ENCODE results near the gene SOWAHB.

Gene SOWAHB, protein sequence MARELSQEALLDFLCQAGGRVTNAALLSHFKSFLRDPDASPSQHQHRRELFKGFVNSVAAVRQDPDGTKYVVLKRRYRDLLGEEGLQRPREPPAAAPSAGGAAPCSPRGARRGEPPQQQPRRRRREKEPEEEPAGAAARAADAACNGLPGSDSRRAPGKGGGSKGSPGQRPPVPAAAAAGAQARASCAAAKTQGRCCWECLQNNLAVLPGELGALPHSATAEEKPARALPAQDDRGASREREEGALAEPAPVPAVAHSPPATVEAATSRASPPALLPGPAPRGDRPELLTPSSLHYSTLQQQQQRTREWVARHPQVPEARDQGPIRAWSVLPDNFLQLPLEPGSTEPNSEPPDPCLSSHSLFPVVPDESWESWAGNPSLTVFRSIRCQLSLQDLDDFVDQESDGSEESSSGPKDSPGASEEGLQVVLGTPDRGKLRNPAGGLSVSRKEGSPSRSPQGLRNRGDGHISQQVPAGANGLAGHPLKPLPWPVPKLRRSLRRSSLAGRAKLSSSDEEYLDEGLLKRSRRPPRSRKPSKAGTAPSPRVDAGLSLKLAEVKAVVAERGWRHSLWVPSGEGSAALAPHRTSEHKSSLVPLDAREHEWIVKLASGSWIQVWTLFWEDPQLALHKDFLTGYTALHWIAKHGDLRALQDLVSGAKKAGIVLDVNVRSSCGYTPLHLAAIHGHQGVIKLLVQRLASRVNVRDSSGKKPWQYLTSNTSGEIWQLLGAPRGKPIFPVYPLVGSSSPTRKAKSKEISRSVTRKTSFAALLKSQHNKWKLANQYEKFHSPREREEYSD

DNA sequence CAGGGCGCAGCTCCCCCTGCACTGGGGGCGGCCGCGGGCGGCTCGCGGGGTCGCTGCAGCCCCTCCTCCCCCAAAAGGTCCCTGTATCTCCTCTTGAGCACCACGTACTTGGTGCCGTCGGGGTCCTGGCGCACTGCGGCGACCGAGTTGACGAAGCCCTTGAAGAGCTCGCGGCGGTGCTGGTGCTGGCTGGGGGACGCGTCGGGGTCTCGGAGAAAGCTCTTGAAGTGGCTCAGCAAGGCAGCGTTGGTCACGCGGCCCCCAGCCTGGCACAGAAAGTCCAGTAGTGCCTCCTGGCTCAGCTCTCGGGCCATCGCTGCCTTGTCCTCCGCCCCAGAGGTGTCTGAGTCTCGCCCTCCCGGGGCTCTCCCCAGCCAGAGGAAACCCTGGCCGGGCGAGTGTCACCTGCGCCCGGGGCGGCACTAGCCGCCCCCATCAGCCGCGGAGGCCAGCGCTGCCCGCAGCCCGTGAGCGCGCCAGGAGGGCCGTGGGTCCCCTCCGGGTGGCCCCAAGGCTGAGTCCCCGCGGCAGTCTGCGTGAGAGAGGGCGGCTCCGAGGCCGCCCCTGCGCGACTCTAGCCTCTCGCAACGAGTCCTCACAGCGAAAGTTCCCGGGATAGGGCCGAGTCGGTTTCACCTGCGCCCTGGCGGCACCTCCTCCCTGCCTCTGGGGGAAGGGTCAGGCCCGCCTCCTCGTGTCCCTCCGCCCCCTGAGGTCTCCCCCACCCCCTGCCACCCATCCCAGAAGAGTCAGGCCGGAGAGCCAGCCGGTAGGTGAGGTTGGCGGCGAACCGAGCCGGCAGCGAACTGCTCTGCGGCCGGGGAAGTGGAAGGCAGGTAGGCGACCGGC lies at the start of gene SOWAHB:
SOWAHB (minus strand) TSS at position 609 of the 849 bp plus-strand sequence; CDS start at position 314, 295 bp downstream.
- peak; percentile 44 to 54 for DNase-seq

DNA sequence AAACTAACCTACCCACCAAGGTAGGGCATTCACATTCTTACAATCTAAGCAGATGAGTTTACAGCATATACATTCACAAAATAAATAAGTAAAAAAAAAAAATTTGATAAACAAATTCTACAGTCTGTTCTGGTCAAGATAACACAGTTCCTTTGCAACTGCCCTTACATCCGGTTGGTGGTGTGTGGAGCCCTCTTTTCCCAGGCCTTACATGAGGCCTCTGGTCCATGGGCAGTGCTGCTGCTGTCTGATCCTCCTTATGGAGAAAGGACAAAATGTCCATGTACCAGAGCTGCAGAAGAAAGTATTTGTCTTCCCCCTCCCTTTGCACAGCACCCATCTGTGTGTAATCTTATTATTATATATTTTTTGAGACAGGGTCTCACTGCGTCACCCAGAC lies 49.4 kb upstream of the SOWAHB start:
- no peak for DNase-seq

DNA sequence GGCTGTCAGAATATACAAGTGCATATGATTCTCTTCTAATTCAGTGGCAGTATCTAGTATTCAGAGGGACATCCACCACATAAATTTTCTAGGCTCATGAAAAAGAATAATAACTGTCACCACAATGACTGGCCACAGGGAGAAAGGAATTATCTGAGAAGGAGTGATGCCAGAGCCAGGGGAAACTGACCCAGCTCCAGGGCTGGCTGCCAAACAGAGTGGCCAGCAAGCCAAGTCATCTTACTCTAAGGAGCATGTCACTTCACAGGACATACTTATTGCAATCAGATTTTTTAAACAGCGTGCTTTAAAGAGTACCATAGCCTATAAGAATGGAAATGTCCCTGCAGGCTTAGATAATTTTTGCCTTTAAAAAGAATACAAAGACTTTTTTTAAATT lies 45.8 kb upstream of the SOWAHB start:
- DNase-seq = no peak

DNA sequence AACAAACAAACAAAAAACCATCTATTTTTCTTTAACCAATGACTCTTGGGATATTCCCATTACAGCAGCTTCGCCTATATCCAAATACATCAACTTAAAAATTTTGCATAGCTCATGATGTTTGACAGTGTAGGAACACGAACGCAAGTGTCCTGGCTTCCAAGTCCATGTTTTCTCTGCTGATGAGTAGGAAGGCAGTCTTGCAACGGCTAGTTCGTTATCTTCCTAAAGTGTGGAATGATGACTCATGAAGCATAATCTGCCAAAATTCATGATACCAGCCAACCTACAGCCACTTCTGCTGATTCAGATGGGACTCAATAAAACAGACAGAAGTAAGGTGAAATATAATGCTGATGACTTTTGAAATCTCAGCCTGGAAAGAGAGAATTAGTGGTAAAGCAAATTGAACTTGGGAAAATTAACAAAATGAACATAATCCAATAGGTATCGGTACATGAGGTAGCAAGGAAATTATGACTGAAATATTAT lies 45.2 kb upstream of the SOWAHB start:
- DNase-seq = no peak

DNA sequence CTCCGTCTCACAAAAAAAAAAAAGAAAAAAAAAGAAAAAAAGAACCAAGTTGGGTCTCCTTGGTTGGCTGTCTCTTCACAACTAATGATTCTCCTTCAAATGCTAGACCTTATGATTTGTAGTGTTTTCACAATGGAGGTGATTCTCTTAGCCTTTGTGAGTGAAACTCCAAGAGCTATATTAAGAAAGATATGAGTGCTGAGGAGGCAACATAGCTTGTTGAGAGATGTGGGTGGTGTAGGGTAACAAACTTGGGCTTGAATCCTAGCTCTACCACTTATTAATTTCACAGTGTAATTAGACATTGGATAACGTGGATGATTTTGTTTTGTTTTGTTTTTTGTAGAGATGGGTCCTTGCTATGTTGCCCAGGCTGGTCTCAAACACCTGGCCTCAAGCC lies 41.2 kb upstream of the SOWAHB start:
- DNase-seq = no peak

DNA sequence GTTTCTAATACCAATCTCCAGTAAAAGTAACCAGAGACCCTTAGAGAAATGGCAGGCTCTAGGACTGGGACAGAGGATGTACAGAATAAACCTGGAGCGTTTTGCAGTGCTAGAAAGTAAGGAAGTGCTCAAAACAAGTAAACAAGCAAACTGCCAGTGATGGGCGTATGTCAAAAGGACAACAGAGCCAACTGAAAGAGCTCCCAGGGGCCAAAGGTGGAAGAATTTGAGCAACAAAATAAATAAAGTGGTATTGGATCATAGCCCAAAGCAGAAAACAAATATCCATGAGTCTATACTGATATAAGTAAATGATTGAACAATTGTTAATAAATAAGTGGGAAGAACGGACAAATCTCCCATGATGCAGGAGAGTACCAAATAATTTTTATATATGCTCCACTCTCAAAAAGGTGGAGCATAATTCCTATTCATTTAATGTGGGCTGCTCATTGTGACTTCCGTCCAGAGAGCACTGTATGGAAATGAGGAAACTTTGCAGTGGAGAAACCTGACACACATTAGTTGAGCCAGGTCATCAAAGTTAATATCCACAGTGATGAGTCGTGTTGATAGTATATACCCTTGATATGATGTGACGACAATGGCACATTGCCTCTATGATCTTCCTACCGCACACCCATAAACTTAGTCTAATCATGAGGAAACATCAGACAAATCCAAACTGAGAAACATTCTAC lies 33.8 kb upstream of the SOWAHB start:
- DNase-seq = no peak

DNA sequence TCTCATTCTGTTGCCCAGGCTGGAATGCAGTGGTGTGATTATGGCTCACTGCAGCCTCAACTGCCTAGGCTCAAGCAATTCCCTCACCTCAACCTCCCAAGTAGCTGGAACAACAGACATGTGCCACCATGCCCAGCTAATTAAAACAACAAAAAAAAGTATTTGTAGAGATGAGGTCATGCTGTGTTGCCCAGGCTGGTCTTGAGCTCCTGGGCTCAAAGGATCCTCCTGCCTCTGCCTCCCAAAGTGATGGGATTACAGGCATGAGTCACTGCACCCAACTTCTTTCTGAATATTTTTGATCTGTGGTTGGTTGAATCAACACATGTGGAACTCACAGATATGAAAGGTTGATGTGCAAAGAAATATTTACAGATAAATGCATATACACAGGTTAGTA lies 33.1 kb upstream of the SOWAHB start:
- DNase-seq = no peak

DNA sequence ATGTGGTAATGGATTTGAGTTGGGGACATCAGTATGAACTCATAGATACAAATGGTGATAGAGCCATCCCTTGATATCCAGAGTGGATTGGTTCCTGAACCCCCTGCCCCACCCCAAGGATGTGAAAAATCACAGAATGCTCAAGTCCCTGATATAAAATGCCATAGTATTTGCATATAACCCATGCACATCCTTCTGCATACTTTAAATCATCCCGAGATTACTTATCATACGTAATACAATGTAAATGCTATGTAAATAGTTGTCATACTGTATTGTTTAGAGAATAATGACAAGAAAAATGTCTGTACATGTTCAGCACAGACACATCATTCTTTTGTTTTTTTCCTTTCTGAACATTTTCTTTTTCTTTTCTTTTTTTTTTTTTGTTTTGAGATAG lies 32.7 kb upstream of the SOWAHB start:
- DNase-seq = no peak

DNA sequence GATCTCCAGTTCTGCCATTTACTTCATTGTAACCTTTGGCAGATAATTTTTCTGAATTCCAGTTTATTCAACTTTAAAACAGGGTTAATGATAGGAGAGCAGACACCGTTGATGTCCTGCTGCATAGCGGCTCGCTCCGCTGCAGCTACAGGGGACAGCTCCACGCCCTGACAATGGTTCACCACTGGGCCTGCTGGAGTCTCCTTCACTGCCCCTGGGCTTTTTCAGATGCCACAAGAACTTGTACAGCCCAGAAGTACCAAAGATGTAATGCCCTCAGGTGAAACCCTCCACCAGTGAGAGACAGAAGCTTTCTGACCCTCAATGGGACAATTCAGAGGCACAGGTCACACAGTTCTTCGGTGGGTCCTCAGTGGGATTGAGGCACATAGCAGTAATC lies 28.9 kb upstream of the SOWAHB start:
- DNase-seq = no peak

DNA sequence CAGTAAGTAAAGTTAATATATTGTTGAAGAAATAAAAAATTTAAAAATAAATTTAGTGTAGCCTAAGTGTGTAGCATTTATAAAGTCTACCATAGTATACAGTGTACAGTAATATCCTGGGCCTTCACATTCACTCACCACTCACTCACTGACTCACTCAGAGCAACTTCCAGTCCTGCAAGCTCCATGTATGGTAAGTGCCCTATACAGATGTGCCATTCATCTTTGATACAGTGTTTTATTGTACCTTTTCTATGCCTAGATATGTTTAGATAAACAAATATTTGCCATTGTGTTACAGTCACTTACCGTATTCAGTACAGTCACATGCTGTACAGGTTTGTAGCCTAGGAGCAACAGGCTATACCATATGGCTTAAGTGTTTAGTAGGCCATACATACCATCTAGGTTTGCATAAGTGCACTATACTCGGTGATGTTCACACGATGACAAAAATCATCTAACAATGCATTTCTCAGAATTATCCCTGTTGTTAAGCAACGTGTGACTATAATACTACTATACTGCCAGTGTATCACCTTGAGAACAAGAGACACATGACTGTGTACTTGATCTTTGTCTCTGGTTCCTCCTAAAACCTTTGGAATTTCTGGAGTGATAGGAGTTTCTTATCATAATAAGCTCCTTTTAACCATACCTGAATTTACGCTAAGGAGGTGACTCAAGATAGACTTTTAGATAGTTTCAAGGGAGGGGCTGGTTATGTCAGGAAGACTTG lies 25.8 kb upstream of the SOWAHB start:
- no peak for DNase-seq

DNA sequence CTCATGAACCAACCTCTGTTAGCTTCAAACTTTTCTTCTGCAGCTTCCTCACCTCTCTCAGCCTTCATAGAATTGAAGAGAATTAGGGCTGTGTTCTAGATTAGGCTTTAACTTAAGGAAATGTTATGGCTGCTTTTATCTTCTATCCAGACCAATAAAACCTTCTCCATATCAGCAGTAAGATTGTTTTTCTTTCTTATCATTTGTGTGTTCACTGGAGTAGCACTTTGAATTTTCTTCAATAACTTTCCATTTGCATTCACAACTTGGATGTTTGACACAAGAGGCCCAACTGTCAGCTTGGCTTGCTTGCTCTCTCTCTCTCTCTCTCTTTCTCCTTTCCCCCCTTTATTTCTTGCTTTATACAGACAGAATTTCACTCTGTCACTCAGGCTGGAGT lies 22.8 kb upstream of the SOWAHB start:
- no peak for DNase-seq

DNA sequence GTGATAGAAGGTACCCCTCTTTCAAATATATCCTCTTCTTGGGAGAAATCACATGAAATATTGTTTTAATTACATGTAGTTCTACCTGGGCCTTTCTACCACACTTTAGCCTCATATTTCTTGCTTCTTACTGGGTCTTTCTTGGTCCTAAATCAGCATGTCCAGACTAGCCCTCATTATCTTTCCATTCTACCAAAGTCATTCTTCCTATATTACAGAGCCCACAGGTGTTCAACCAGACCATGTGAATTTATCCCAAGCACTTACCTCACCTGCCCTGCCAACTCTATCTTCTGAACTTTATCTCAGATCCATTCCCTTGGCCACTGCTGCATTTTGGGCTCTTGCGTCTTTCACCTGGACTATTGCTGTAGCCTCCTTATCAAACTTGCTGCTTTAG lies 11.8 kb upstream of the SOWAHB start:
- no peak for DNase-seq

DNA sequence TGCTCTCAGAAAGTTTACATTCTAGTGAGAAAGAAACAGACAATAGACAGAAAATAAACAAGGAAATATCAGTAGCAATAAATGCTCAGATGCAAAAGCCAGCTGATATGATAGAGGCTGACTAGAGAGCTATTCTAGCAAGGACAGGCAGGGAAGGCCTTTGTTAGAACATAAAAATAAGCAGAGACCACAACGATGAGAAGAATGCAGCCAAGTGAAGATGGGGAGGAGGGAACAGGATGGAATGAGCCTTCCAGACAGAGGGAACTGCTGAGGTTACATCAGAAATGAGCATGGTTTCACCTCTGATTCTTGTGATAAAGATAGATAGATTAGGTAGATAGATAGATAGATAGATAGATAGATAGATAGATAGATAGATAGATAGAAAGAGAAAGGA lies 7.6 kb upstream of the SOWAHB start:
- no peak for DNase-seq

DNA sequence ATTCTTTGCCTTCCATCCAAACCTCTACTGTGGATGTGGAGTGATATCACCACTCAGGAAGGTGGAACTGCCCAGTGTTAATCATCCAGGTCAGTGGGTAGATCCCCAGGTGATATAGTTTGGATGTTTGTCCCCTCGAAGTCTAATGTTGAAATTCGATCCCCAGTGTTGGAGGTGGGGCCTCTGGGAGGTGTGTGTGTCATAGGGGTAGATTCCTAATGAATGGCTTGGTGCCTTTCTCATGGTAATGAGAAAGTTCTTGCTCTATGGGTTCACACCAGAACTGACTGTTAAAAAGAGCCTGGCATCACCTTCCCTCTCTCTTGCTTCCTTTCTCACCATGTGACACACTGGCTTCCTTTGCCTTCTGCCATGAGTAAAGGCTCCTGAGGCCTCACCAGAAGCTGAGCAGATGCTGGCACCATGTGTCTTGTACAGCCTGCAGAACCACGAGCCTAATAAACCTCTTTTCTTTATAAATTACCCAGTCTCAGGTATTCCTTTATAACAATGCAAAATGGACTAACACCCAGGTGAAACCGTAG lies 6.8 kb upstream of the SOWAHB start:
- DNase-seq = no peak

DNA sequence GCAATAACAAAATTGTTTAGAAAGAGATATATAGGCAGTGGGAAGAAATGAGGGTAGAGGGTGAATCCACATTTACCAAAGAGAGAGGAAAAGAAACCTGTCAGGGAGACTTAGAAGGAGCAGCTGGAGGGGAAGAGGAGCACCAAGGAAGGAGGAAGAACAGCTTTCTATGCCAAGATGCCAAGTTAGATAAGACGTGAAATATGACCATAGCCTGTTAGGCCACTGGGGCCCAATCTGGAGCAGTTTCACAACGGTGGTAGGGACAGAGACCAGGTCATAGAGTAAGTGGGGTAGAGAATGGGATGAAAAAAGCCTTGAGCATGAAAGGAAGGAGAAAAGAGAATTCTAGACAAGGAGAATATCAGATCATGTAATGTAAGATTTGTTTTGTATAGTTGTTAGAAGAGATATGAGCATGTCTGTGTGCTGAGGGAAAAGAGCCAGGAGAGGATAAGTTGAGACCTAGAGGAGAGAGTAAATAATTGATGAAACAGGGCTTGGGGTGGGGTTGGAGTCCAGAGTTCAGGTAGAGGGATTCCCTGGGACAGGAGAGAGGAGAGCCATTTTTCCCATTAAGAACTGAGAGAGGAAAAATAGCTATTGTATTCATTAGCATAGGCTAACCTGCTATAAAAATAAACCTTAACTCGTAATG lies 4.4 kb upstream of the SOWAHB start:
- no peak for DNase-seq

DNA sequence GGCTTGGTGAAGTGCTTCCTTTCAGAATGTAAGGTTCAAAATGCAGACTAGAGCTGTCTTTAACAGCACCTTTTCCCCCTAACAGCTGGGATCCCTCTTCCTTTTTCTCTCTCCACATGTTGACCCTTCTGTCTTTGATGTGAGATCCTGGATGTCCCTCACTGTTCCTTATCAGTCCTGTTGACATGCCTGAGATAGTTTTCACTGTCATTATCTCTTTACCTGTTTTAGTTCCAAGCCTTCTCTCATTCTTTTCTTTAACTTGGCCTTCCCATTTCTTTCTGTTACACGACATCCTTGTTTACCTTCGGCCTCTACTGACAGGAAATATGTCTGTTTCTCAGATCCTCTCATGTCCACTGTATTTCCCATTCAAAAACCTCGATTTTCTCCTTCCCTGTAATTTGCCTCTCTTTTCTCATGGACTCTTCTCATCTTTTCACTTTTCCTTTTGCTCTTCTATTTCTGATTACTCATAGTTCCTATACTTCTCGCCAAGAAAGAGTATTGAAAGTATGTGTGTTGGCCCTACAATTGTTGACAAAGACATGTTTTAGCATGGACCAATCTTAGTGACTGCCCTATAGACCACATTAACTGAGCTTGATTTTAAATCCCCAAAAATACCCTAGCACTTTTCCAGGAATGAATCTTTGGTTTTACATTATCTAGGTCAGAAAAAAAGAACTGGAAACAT lies 1.2 kb upstream of the SOWAHB start:
- DNase-seq = no peak

DNA sequence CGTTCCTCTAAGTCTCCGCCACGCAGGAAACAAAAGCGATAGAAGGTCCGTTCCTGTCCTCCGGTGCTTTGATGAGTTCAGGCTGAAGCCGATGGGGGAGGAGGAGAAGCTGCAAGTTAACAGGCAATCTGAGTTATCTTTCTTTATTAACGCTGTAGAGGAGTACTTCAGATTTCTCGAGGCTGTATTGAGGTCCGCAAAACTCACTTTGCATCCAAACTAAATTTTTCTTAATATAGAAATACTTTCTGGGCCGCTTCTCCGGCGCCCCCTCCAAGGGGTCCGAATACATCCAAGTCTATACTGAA lies 395 bp upstream of the SOWAHB start:
- DNase-seq = no peak

DNA sequence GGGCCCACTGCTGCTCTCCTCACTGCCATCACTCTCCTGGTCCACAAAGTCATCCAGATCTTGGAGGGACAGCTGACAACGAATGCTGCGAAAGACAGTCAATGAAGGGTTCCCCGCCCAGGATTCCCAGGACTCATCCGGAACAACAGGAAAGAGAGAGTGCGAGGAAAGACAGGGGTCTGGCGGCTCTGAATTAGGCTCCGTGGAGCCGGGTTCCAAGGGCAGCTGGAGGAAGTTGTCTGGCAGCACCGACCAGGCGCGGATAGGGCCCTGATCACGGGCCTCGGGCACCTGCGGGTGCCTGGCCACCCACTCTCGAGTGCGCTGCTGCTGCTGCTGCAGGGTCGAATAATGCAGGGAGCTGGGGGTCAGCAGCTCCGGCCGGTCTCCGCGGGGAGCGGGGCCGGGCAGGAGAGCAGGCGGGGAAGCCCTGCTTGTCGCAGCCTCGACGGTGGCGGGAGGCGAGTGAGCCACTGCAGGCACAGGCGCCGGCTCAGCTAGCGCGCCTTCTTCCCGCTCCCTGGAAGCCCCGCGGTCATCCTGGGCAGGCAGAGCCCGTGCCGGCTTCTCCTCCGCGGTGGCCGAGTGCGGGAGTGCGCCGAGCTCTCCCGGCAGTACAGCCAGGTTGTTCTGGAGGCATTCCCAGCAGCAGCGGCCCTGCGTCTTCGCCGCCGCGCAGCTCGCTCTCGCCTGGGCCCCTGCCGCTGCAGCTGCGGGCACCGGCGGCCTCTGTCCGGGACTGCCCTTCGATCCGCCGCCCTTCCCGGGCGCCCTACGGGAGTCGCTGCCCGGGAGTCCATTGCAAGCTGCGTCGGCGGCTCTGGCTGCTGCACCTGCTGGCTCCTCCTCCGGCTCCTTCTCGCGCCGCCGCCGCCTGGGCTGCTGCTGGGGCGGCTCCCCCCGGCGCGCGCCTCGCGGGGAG lies 1.1 kb downstream of the SOWAHB start:
- DNase-seq = peak; percentile 35 to 49

DNA sequence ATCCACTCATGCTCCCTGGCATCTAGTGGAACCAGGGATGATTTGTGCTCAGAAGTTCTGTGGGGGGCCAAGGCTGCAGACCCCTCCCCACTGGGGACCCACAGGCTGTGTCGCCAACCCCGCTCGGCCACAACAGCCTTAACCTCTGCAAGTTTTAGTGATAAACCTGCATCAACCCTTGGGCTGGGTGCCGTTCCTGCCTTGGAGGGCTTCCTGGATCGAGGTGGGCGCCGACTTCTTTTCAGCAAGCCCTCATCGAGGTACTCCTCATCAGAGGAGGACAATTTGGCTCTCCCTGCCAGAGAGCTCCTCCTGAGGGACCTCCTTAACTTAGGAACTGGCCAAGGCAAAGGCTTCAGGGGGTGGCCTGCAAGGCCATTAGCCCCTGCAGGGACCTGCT lies 1.9 kb downstream of the SOWAHB start:
- DNase-seq = no peak

Data from activated T-cell treated with anti-CD3 and anti-CD28 coated beads, Interleukin-2, amount 50 U/mL, for 48 hours (primary cell).